ENCODE measurements around the gene TGOLN2. TPM values are rescaled to one million over a fixed set of nuclear protein-coding genes. Genes with fewer than 3 reads are reported as not detected.

The TGOLN2 gene
- polyA plus RNA-seq, 3 donors: 68.2 to 157 (median 111) TPM

DNA sequence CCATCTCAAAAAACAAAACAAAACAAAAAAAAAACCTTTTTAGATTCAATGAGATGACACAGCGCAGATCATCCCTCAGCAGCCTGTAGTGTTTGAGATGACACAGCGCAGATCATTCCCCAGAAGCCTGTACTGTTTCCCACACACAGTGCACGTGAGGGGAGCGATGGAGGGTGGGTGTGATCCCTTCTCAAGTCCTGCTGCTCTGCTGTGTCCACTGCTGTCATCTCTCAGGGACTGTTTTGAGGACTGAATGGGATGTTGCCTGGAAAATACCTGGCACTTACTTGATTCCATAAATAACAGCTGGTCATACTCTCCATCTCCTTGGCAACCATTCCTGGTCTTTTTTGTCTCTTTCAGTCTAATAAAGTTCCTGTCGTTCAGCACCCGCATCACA, 25.7 kb downstream of the TGOLN2 start:
- Histone ChIP-seq H3K79me2 (ENCODE audit: insufficient read depth, low read length) (no peaks in the 10 kb centered on the region), H3K36me3 (replicated peaks in 1 of 2; ENCODE audit: control insufficient read depth in 1 of 2, insufficient read depth in 2 of 2, low read length in 2 of 2) (no peaks in the 10 kb centered on the region), H3K4me2 (replicated peaks; ENCODE audit: extremely low read depth, low read length, poor library complexity, severe bottlenecking) (no peak overlapping the region), H3K4me1 (ENCODE audit: control insufficient read depth in 1 of 2, insufficient read depth in 2 of 2, low read length in 2 of 2) (peaks cover 12% of the 10 kb centered on the region in 2 donors), H3K27ac (ENCODE audit: low read depth in 1 of 2, low read length in 2 of 2) (no peak overlapping the region), H3K9me3 (replicated peaks in 1 of 2; ENCODE audit: control insufficient read depth in 1 of 2, insufficient read depth in 1 of 2, low read length in 2 of 2) (no peaks in the 10 kb centered on the region), H2AFZ (ENCODE audit: insufficient read depth, low read depth, low read length, poor library complexity, severe bottlenecking) (no peak overlapping the region), H3K4me3 (replicated peaks in 1 of 3; ENCODE audit: low read depth in 2 of 3, low read length in 3 of 3) (no peak overlapping the region), H3K27me3 (ENCODE audit: control insufficient read depth in 2 of 2, insufficient read depth in 2 of 2, low read length in 2 of 2) (no peaks in the 10 kb centered on the region), H3K9ac (ENCODE audit: insufficient read depth, low read length, poor library complexity, severe bottlenecking) (no peak overlapping the region), H4K20me1 (ENCODE audit: insufficient read depth, low read length) (no peaks in the 10 kb centered on the region)
- TF ChIP-seq CTCF (IDR thresholded peaks at IDR 0.05): no peak
- intact Hi-C loops (cut with micrococcal nuclease): loop anchor here (2.0 to 5.0 kb wide), 2 partner anchors 35 to 37 kb away; no protein-coding TSS in a partner anchor
- 96% methylated on average over 3 of the region's 6 CpGs for WGBS (ENCODE audit: insufficient coverage)
- H3K4me1 Mint-ChIP-seq: peaks cover 10% of the 10 kb centered on the region
- H3K36me3 Mint-ChIP-seq: no peaks in the 10 kb centered on the region
- H3K27me3 Mint-ChIP-seq (ENCODE audit: low read depth in 3 of 3): peaks cover 7 to 13% (median 8%) of the 10 kb centered on the region in 3 donors
- no peak overlapping the region for H3K4me3 Mint-ChIP-seq
- H3K9me3 Mint-ChIP-seq: no peaks in the 10 kb centered on the region
- H3K27ac Mint-ChIP-seq: no peak overlapping the region
- DNase-seq: no peak

DNA sequence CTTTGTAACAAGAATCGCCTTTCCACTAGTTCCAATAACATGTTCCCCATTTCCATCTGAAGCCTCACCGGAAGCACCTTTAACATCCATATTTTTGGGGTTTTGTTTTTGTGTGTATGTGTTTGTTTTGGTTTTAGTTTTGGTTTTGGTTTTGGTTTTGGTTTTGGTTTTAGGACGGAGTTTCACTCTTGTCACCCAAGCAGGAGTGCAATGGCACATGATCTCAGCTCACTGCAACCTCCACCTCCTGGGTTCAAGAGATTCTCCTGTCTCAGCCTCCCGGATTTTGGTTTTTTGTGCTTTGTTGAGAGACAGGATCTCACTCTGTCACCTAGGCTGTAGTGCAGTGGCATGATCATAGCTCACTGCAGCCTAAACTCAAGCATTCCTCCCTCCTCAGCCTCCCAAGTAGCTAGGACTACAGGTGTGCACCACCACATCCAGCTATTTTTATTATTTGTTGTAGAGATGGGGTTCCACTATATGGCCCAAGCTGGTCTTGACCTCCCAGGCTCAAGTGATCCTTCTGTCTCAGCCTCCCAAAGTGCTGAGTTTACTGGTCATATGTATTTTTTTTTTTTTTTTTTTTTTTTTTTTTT, 36.3 kb downstream of the TGOLN2 start:
- DNase-seq: peak; percentile 21 to 41 (median 25)
- Histone ChIP-seq H3K36me3 (replicated peaks in 1 of 2; ENCODE audit: control insufficient read depth in 1 of 2, insufficient read depth in 2 of 2, low read length in 2 of 2) (no peaks in the 10 kb centered on the region), H3K79me2 (ENCODE audit: insufficient read depth, low read length) (no peaks in the 10 kb centered on the region), H4K20me1 (ENCODE audit: insufficient read depth, low read length) (no peaks in the 10 kb centered on the region), H3K9me3 (replicated peaks in 1 of 2; ENCODE audit: control insufficient read depth in 1 of 2, insufficient read depth in 1 of 2, low read length in 2 of 2) (no peaks in the 10 kb centered on the region), H3K27me3 (ENCODE audit: control insufficient read depth in 2 of 2, insufficient read depth in 2 of 2, low read length in 2 of 2) (no peaks in the 10 kb centered on the region), H3K4me3 (replicated peaks in 1 of 3; ENCODE audit: low read depth in 2 of 3, low read length in 3 of 3) (peak overlapping the region in 1 of 3 experiments; percentile 50), H3K4me2 (replicated peaks; ENCODE audit: extremely low read depth, low read length, poor library complexity, severe bottlenecking) (peak overlapping the region; percentile 39), H3K27ac (ENCODE audit: low read depth in 1 of 2, low read length in 2 of 2) (peak overlapping the region in 1 of 2 donors; percentile 20), H3K4me1 (ENCODE audit: control insufficient read depth in 1 of 2, insufficient read depth in 2 of 2, low read length in 2 of 2) (peaks cover 0 to 9% of the 10 kb centered on the region in 2 donors), H2AFZ (ENCODE audit: insufficient read depth, low read depth, low read length, poor library complexity, severe bottlenecking) (no peak overlapping the region), H3K9ac (ENCODE audit: insufficient read depth, low read length, poor library complexity, severe bottlenecking) (no peak overlapping the region)
- Mint-ChIP-seq H3K27me3 (ENCODE audit: low read depth in 3 of 3) (peaks cover 0 to 5% (median 2%) of the 10 kb centered on the region in 3 donors), H3K36me3 (no peaks in the 10 kb centered on the region), H3K4me1 (peaks cover 13% of the 10 kb centered on the region), H3K4me3 (peak overlapping the region; percentile 33 to 69), H3K27ac (peak overlapping the region in 4 of 7 donors; percentile 3 to 61 (median 28)), H3K9me3 (no peaks in the 10 kb centered on the region)
- intact Hi-C loops (cut with micrococcal nuclease): no loop called here
- WGBS (ENCODE audit: insufficient coverage): no CpG with 5 or more reads among the region's 4 CpGs
- TF ChIP-seq CTCF (IDR thresholded peaks at IDR 0.05): no peak

Measured in CD14-positive monocyte (primary cell).